ENCODE data around the gene RPL13. TPM values are rescaled to one million over a fixed set of nuclear protein-coding genes. Genes with fewer than 3 reads are reported as not detected.

Gene RPL13
- total and polyA plus RNA-seq, 2 of the 13 experiments (the other 11 are each of a cell fraction or from before 2014, with no cell fraction given), result 2,988 to 4,411 TPM

DNA sequence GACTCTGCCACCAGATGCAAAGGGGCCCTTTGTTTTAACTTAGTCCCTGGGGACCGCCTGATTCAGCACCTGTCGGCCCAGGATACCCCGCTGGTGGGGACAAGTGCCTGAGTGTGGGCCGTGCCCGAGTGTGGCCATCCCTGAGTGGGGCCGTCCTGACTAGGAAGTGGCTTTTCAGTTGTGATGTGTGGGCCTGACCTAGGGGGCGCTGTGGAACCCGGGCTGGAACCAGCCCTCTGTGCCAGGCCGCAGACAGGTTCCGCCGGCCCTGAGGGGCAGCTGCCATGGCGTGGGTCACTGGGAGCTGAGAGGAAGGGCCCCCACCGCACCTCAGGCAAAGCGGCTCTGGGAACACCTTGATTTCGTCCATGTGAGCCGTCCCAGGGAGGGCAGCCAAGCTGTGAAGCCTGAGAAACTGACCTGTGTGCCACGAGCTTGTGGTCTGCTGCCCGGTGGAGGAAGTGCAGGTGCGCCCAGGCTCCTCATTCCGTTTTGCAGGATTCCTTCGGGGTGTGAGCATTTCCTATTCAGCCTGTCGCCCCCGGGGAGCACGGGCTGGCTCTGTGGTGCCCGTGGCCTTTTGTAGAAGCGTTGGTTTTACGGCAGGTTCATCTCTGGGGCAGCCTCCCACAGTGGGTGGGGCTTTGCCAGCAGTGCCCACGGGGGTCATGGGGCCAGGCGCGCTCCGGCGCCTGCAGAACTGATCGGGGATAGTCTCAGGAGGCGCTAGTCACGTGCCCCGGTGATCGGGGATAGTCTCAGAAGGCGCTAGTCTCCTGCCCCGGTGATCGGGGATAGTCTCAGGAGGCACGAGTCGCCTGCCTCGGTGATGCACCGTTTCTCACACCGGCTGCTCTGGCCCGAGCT, 5.3 kb downstream of the RPL13 start (continued):
- TF ChIP-seq, protein P1, sequence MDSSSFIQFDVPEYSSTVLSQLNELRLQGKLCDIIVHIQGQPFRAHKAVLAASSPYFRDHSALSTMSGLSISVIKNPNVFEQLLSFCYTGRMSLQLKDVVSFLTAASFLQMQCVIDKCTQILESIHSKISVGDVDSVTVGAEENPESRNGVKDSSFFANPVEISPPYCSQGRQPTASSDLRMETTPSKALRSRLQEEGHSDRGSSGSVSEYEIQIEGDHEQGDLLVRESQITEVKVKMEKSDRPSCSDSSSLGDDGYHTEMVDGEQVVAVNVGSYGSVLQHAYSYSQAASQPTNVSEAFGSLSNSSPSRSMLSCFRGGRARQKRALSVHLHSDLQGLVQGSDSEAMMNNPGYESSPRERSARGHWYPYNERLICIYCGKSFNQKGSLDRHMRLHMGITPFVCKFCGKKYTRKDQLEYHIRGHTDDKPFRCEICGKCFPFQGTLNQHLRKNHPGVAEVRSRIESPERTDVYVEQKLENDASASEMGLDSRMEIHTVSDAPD (CRISPR knock-in tag; IDR thresholded peaks at IDR 0.05), result no peak
- TF ChIP-seq BCLAF1 (IDR thresholded peaks at IDR 0.05) (no peak), ZNF12 (CRISPR knock-in tag; IDR thresholded peaks at IDR 0.05) (no peak), GABPB1 (CRISPR knock-in tag; IDR thresholded peaks at IDR 0.05) (peak; percentile 71), MATR3 (CRISPR knock-in tag; IDR thresholded peaks at IDR 0.05) (no peak), ZFP37 (CRISPR knock-in tag; IDR thresholded peaks at IDR 0.05; ENCODE audit: borderline replicate concordance) (peak; percentile 30; the same call in 1 of the 2 replicates), ZBTB10 (CRISPR knock-in tag; IDR thresholded peaks at IDR 0.05; ENCODE audit: borderline replicate concordance) (no peak), NR1H2 (CRISPR knock-in tag; IDR thresholded peaks at IDR 0.05; ENCODE audit: borderline replicate concordance, low read depth) (no peak; the same call in 1 of the 2 replicates), SUZ12 (IDR thresholded peaks at IDR 0.05; ENCODE audit: low read depth, low read length) (no peak), ZNF431 (CRISPR knock-in tag; IDR thresholded peaks at IDR 0.05; ENCODE audit: borderline replicate concordance, low read depth) (peak; percentile 86; the same call in 1 of the 2 replicates), DNMT3B (CRISPR knock-in tag; conservative IDR thresholded peaks at IDR 0.05) (0 out of 2 replicates have a peak, but pooled peaks have one; percentile 41), ZNF556 (CRISPR knock-in tag; IDR thresholded peaks at IDR 0.05; ENCODE audit: borderline replicate concordance) (no peak), ARID4A (CRISPR knock-in tag; IDR thresholded peaks at IDR 0.05; ENCODE audit: borderline replicate concordance) (peak; percentile 51; the same call in 1 of the 2 replicates)
- TF ChIP-seq, protein P2, sequence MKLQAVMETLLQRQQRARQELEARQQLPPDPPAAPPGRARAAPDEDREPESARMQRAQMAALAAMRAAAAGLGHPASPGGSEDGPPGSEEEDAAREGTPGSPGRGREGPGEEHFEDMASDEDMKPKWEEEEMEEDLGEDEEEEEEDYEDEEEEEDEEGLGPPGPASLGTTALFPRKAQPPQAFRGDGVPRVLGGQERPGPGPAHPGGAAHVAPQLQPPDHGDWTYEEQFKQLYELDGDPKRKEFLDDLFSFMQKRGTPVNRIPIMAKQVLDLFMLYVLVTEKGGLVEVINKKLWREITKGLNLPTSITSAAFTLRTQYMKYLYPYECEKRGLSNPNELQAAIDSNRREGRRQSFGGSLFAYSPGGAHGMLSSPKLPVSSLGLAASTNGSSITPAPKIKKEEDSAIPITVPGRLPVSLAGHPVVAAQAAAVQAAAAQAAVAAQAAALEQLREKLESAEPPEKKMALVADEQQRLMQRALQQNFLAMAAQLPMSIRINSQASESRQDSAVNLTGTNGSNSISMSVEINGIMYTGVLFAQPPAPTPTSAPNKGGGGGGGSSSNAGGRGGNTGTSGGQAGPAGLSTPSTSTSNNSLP (IDR thresholded peaks at IDR 0.05; ENCODE audit: low read depth, low read length), result no peak
